ENCODE measurements around the gene NFKB1. TPM values are rescaled to one million over a fixed set of nuclear protein-coding genes. Genes with fewer than 3 reads are reported as not detected.

The NFKB1 gene
- polyA plus RNA-seq, 2 of the 4 experiments (the other 2 are of a cell fraction): 15.2 to 18.3 TPM

DNA sequence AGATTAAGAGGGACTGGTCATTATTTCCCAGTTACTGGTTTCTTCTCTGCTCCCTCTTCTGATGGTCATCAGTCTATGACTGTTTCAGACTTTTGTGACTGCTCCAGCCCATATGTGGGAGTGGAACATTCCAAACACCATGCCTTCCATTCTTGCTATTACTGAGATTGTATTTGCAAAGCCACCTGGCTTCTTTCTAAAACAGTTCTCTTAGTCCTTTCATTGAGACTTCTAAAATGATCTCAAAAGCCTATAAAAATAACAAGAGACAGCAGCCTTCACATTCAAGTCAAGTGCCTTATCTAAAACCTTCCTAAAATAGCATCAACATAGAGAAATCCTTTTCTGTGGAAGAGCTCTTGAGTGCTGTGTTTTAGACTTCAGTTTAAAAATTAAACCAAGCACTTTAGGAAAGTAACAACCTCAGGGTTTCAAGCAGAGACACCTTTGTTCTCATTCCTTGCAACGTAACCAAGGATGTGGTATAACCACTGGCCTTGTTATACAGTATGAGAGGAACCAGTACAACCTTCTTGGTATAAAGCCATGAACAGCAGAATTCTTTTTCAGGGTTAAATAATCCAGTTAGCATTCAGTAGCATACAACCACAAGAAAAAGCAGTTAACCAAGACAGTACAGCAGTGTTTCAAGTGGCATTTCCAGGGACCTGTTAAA is 97.1 kb downstream of the NFKB1 start (continued):
- TF ChIP-seq KDM1A (IDR thresholded peaks at IDR 0.05; ENCODE audit: low read depth) (no peak), ZFP36 (IDR thresholded peaks at IDR 0.05; ENCODE audit: borderline replicate concordance, partially characterized antibody) (no peak)
- TF ChIP-seq, protein P1, sequence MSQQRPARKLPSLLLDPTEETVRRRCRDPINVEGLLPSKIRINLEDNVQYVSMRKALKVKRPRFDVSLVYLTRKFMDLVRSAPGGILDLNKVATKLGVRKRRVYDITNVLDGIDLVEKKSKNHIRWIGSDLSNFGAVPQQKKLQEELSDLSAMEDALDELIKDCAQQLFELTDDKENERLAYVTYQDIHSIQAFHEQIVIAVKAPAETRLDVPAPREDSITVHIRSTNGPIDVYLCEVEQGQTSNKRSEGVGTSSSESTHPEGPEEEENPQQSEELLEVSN (IDR thresholded peaks at IDR 0.05; ENCODE audit: borderline replicate concordance, low read depth): no peak

- POLR2A ChIA-PET: no interaction called here
- CTCF ChIA-PET: no interaction called here
- no peak for DNase-seq (ENCODE audit: low read depth in 1 of 2, low spot score in 1 of 2)
Measured at GRCh38 chr4:102598762-102599374, 97.7 kb downstream of the NFKB1 start.

GRCh38 chr4:102599455-102599854 is 98.3 kb downstream of the NFKB1 start:
- H3K9me3 ChIP-seq: no peaks in the 10 kb centered on the region
- no peak for ATAC-seq
- H3K4me3 ChIP-seq: no peak overlapping the region
- no peak for DNase-seq (ENCODE audit: low read depth in 1 of 2, low spot score in 1 of 2)
- 91% methylated on average over 4 of the region's 4 CpGs for WGBS (ENCODE audit: missing lambda C conversion rate)
- POLR2A ChIA-PET: no interaction called here
- TF ChIP-seq, protein P2, sequence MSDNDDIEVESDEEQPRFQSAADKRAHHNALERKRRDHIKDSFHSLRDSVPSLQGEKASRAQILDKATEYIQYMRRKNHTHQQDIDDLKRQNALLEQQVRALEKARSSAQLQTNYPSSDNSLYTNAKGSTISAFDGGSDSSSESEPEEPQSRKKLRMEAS (IDR thresholded peaks at IDR 0.05): no peak
- TF ChIP-seq RAD21 (conservative IDR thresholded peaks at IDR 0.05 in 1 of 2, IDR thresholded peaks at IDR 0.05 in 1 of 2) (no peak), RARB (CRISPR knock-in tag; IDR thresholded peaks at IDR 0.05) (no peak), NFE2L2 (conservative IDR thresholded peaks at IDR 0.05; ENCODE audit: low read length) (no peak), JUNB (IDR thresholded peaks at IDR 0.05) (no peak), RCOR1 (IDR thresholded peaks at IDR 0.05; ENCODE audit: low read depth, low read length) (no peak), PHF8 (IDR thresholded peaks at IDR 0.05; ENCODE audit: borderline replicate concordance, low read depth) (no peak), RNF2 (IDR thresholded peaks at IDR 0.05; ENCODE audit: borderline replicate concordance, low read depth) (no peak), CHD2 (IDR thresholded peaks at IDR 0.05; ENCODE audit: low read length, partially characterized antibody) (no peak), NPAS2 (CRISPR knock-in tag; IDR thresholded peaks at IDR 0.05; ENCODE audit: borderline replicate concordance) (no peak)
- no peak overlapping the region for H3K4me2 ChIP-seq
- H3K4me1 ChIP-seq: peaks cover 9% of the 10 kb centered on the region; the same call in 1 of the 3 replicates
- CTCF ChIA-PET: no interaction called here
- no peak overlapping the region for H3K27ac ChIP-seq
- no peak for FAIRE-seq

More at GRCh38 chr4:102598762-102599374, 97.7 kb downstream of the NFKB1 start:
- Histone ChIP-seq H3K9me3 (no peaks in the 10 kb centered on the region), H3K4me2 (no peak overlapping the region), H3K27ac (no peak overlapping the region), H3K4me1 (peaks cover 9% of the 10 kb centered on the region; the same call in 1 of the 3 replicates), H3K4me3 (no peak overlapping the region)
- TF ChIP-seq MYC (IDR thresholded peaks at IDR 0.05; ENCODE audit: borderline replicate concordance, low read length): no peak
- WGBS (ENCODE audit: missing lambda C conversion rate): 84% methylated on average over 6 of the region's 6 CpGs
- FAIRE-seq: no peak
- ATAC-seq: no peak

DNA sequence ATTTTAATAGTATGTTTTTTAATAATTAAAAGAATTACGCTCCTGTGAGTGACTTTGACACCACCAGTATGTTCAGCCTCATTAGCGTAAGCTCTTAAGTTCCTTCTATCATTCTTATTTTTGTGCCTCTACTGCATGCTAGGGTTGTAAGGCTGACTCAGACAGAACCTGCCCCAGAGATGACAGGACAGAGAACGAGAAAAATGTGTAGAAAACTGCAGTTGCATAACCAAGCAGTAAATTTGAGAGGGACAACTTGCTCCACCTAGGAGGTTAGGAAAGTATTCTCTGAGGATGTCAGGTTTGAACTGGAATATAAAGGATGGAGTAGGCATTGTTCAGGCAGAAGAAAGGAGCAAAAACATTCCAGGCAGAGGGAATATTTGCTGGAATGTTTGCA is 98.7 kb downstream of the NFKB1 start:
- FAIRE-seq (no peak), DNase-seq (ENCODE audit: low read depth in 1 of 2, low spot score in 1 of 2) (no peak), ATAC-seq (no peak)
- no peaks in the 10 kb centered on the region for H3K9me3 ChIP-seq
- TF ChIP-seq ZFP36 (IDR thresholded peaks at IDR 0.05; ENCODE audit: borderline replicate concordance, partially characterized antibody): no peak
- TF ChIP-seq, protein P3, sequence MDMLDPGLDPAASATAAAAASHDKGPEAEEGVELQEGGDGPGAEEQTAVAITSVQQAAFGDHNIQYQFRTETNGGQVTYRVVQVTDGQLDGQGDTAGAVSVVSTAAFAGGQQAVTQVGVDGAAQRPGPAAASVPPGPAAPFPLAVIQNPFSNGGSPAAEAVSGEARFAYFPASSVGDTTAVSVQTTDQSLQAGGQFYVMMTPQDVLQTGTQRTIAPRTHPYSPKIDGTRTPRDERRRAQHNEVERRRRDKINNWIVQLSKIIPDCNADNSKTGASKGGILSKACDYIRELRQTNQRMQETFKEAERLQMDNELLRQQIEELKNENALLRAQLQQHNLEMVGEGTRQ (IDR thresholded peaks at IDR 0.05): no peak
- TF ChIP-seq MYC (IDR thresholded peaks at IDR 0.05; ENCODE audit: borderline replicate concordance, low read length): no peak
- TF ChIP-seq EHMT2 (IDR thresholded peaks at IDR 0.05; ENCODE audit: low read depth): no peak
- TF ChIP-seq, protein P4, sequence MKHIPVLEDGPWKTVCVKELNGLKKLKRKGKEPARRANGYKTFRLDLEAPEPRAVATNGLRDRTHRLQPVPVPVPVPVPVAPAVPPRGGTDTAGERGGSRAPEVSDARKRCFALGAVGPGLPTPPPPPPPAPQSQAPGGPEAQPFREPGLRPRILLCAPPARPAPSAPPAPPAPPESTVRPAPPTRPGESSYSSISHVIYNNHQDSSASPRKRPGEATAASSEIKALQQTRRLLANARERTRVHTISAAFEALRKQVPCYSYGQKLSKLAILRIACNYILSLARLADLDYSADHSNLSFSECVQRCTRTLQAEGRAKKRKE (CRISPR knock-in tag; IDR thresholded peaks at IDR 0.05; ENCODE audit: low read depth): no peak
- no peak for TF ChIP-seq CTCF (IDR thresholded peaks at IDR 0.05)
- no peak for TF ChIP-seq CBX2 (IDR thresholded peaks at IDR 0.05; ENCODE audit: borderline replicate concordance, low read depth)
- no peak overlapping the region for H3K27ac ChIP-seq
- H3K4me1 ChIP-seq: peaks cover 9% of the 10 kb centered on the region; the same call in 1 of the 3 replicates
- no peak overlapping the region for H3K4me2 ChIP-seq
- POLR2A ChIA-PET: no interaction called here
- no peak overlapping the region for H3K4me3 ChIP-seq
- CTCF ChIA-PET: no interaction called here
- 90% methylated on average over 3 of the region's 3 CpGs for WGBS (ENCODE audit: missing lambda C conversion rate)

Measured in A549 (cell line).